Raji (cell line): Measurements from ENCODE around the gene CMAS.

Source experiments
- POLR2A ChIP-seq: IDR thresholded peaks from 2 replicates; pipeline ENCODE4 v1.6.1; 2011; ENCODE audit warnings: low read depth, low read length, control low read depth; ENCODE audit not compliant: insufficient read depth

CMAS gene

GRCh38 chr12:22046090-22046967 lies at the start of gene CMAS:
Gene CMAS, plus strand, starts transcription at chr12:22046218. Its CDS starts 86 bp downstream, at chr12:22046304.
- TF ChIP-seq POLR2A: peak; percentile 86

GRCh38 chr12:21998295-21998694 lies 47.7 kb upstream of the CMAS start:
- no peak for TF ChIP-seq POLR2A

GRCh38 chr12:21998782-21999181 lies 47.2 kb upstream of the CMAS start:
- TF ChIP-seq POLR2A: no peak

- no peak for TF ChIP-seq POLR2A
Observed at GRCh38 chr12:22002430-22002829, 43.6 kb upstream of the CMAS start.

GRCh38 chr12:22008196-22008595 lies 37.8 kb upstream of the CMAS start:
- no peak for TF ChIP-seq POLR2A

GRCh38 chr12:22014041-22014782 lies 31.8 kb upstream of the CMAS start:
- TF ChIP-seq POLR2A: no peak

GRCh38 chr12:22014783-22015144 lies 31.3 kb upstream of the CMAS start:
- no peak for TF ChIP-seq POLR2A

GRCh38 chr12:22016982-22017381 lies 29.0 kb upstream of the CMAS start:
- no peak for TF ChIP-seq POLR2A

GRCh38 chr12:22018860-22019259 lies 27.2 kb upstream of the CMAS start:
- TF ChIP-seq POLR2A: no peak

GRCh38 chr12:22029491-22029890 lies 16.5 kb upstream of the CMAS start:
- no peak for TF ChIP-seq POLR2A

- no peak for TF ChIP-seq POLR2A
Observed at GRCh38 chr12:22029991-22030390, 16.0 kb upstream of the CMAS start.

GRCh38 chr12:22032732-22033131 lies 13.3 kb upstream of the CMAS start:
- no peak for TF ChIP-seq POLR2A

- no peak for TF ChIP-seq POLR2A
Observed at GRCh38 chr12:22034709-22035506, 11.1 kb upstream of the CMAS start.

- TF ChIP-seq POLR2A: no peak
Observed at GRCh38 chr12:22037947-22038346, 8.1 kb upstream of the CMAS start.

- no peak for TF ChIP-seq POLR2A
Observed at GRCh38 chr12:22038734-22039133, 7.3 kb upstream of the CMAS start.
